ENCODE measurements around the gene GPRIN1.
"Not testable (repeated sequence)": the region's sequence is repeated elsewhere in the genome, so short reads cannot be mapped to it uniquely, and the experiment has no call there.

The GPRIN1 gene

DNA sequence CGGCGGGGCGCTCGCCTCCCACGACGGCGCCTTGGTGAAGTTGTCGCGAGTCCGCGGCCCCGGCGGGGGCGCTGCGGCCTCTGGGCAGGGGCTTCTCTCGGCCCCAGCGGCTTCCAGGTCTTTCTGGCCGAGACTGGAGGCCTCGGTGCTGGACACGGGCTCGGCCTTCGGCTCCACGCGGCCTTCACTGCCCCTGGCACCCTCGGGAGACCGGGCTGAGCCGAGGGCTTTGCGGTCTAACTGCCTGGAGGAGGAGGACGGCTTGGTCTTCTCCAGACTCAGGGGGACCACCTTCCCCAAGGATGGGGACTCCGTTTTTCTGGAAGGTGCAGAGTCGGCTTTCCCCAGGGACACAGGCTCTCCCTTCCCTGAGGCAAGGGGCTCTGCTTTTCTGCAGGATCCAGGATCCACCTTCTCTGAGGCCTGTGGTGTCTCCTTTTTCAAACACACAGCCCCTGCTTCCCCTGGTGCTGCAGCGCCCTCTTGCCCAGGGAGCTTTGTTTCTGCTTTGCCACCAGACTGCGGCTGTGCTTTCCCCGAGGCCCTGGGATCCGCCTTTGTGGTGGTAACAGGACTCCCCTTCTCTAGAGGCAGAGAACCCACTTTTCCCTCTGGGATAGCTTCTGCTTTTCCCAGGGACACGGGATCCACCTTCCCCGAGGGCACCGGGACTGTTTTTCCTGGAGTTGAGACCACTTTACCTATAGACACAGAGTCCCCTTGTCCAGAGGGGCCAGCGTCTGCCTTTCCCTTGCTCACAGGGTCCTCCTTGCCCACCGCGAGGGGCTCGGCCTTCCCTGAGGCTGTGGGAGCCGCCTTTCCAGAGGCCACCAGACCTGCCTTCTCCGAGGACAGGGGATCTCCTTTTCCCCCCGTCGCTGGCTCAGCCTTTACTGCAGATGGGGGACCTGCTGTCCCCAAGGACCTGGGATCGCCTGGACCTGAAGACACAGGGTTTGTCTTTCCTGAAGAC is 12.3 kb downstream of the GPRIN1 start:
- DNase-seq (ENCODE audit: low read depth in 2 of 2): no peak

GRCh38 chr5:176596689-176597416 is 13.1 kb downstream of the GPRIN1 start:
- DNase-seq (ENCODE audit: low read depth in 2 of 2): peak; percentile 37 to 48

- DNase-seq (ENCODE audit: low read depth in 2 of 2): no peak
These were observed 13.8 kb downstream of the GPRIN1 start for GRCh38 chr5:176596069-176596644.

GRCh38 chr5:176595386-176595943 is 14.5 kb downstream of the GPRIN1 start:
- DNase-seq (ENCODE audit: low read depth in 2 of 2): no peak

- DNase-seq (ENCODE audit: low read depth in 2 of 2): no peak
These were observed 15.4 kb downstream of the GPRIN1 start for GRCh38 chr5:176594554-176594953.

- DNase-seq (ENCODE audit: low read depth in 2 of 2): no peak
These were observed 16.6 kb downstream of the GPRIN1 start for GRCh38 chr5:176593273-176593869.

GRCh38 chr5:176592573-176592972 is 17.4 kb downstream of the GPRIN1 start:
- DNase-seq (ENCODE audit: low read depth in 2 of 2): no peak

DNA sequence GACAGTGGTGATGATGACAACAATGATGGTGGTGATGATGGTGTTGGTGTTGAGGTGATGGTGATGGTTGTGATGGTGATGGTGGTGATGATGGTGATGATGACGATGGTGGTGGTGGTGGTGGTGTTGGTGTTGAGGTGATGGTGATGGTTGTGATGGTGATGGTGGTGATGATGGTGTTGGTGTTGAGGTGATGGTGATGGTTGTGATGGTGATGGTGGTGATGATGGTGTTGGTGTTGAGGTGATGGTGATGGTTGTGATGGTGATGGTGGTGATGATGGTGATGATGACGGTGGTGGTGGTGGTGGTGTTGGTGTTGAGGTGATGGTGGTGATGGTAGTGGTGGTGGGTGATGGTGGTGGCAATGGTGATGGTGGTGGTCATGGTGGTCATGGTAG is 18.3 kb downstream of the GPRIN1 start:
- not testable (repeated sequence) for DNase-seq (ENCODE audit: low read depth in 2 of 2)

GRCh38 chr5:176590035-176590717 is 19.8 kb downstream of the GPRIN1 start:
- DNase-seq (ENCODE audit: low read depth in 2 of 2): no peak

DNA sequence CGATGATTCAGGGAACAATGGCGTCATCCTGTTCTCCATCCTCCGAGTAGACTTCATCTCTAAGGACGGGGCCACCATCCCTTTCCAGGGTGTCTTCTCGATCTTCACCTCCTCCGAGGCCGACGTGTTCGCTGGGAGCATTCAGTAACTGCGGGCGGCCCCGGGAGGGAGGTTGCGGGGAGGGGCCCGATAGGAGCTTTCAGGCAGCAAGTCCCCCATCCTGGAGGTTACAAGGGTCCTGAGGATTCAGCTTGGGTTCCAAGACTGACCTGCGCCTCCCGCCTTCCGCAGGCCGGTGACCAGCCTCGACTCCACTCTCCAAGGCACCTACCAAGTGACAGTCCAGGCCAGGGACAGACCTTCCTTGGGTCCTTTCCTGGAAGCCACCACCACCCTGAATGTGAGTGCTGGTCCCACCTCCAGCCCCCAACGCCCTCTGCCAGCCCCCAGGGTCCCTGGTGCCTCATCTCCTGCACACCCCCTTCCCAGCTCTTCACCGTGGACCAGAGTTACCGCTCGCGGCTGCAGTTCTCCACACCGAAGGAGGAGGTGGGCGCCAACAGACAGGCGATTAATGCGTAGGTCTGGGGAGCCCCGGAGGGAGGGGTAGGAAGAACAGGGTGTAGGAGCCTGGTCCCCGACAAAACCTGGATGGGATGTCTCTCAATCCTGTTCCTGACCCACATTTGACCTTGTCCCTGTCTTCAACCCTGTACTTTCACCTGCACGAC is 20.8 kb downstream of the GPRIN1 start:
- DNase-seq (ENCODE audit: low read depth in 2 of 2): no peak

DNA sequence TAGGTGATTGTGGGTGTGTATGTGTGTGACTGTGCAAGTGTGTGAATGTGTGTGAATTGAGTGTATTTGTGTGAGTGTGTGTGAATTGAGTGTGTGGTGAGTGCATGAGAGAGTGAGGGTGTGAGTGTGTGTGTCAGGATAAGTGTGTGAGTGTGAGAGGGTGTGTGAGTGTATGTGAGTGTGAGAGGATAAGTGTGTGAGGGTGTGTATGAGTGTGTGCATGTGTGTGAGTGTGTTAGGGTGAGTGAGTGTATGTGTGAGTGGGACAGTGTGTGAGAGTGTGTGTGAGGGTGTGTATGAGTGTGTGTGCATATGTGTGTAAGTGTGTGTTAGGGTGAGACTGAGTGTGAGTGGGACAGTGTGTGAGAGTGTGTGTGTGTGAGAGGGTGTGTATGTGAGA is 21.7 kb downstream of the GPRIN1 start:
- no peak for DNase-seq (ENCODE audit: low read depth in 2 of 2)

- no peak for DNase-seq (ENCODE audit: low read depth in 2 of 2)
These were observed 22.6 kb downstream of the GPRIN1 start for GRCh38 chr5:176587398-176587797.

GRCh38 chr5:176583076-176583475 is 26.9 kb downstream of the GPRIN1 start:
- DNase-seq (ENCODE audit: low read depth in 2 of 2): no peak

DNA sequence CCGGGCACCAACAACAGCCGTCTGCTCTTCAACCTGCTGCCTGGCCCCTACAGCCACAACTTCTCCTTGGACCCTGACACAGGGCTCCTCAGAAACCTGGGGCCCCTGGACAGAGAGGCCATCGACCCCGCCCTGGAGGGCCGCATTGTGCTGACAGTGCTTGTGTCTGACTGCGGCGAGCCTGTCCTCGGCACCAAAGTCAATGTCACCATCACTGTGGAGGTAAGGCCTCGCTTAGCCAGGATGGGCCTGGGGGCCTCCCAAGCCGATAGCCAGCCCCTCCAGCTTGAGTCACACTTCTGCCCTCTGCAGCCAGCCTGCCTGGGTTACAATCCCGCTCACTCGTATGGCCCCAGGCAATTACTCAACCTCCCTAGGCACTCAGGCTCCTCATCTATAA is 28.6 kb downstream of the GPRIN1 start:
- DNase-seq (ENCODE audit: low read depth in 2 of 2): no peak

- DNase-seq (ENCODE audit: low read depth in 2 of 2): no peak
These were observed 30.6 kb downstream of the GPRIN1 start for GRCh38 chr5:176579323-176579722.

DNA sequence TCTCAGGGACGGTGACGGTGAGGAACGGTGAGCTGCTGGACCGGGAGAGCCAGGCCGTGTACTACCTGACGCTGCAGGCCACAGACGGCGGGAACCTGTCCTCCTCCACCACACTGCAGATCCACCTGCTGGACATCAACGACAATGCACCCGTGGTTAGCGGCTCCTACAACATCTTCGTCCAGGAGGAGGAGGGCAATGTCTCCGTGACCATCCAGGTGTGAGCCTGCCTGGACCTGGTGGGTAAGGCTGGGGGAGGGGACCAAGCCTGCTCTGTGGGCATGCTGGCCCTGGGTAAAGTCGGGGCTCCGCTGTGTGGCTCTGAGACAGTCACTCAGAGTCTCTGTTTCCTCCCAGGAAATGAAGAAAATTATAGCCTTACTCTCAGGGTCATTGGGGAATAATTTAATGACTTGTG is 31.6 kb downstream of the GPRIN1 start:
- DNase-seq (ENCODE audit: low read depth in 2 of 2): no peak

DNA sequence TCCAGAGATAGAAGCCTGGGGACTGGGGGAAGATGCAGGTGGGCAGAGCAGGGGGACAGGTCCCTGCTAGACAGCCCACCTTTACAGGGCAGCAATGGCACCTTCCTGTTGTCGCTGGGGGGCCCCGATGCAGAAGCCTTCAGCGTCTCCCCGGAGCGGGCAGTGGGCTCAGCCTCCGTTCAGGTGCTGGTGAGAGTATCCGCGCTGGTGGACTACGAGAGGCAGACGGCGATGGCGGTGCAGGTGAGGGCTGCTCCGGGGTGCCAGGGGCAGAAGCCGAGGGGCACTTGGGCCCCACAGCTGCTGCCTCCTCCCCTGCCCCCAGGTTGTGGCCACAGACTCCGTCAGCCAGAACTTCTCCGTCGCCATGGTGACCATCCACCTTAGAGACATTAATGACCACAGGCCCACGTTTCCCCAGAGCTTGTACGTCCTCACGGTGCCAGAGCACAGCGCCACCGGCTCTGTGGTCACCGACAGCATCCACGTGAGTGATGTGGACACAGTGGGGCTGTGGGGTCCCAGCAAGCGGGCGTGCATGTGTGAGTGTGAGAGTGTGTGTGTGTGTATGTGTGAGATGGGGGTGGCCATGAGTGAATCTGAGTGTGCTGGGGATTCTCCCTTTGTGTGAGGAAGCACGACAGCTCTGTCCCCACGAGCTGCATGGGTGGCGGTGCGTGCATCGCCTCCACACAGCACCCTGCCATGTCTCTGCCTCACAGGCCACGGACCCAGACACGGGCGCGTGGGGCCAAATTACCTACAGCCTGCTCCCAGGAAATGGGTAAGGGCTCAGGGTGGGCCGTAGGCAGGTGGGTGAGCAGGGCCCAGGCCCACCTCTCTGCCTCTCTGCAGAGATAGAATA is 32.4 kb downstream of the GPRIN1 start:
- no peak for DNase-seq (ENCODE audit: low read depth in 2 of 2)

DNA sequence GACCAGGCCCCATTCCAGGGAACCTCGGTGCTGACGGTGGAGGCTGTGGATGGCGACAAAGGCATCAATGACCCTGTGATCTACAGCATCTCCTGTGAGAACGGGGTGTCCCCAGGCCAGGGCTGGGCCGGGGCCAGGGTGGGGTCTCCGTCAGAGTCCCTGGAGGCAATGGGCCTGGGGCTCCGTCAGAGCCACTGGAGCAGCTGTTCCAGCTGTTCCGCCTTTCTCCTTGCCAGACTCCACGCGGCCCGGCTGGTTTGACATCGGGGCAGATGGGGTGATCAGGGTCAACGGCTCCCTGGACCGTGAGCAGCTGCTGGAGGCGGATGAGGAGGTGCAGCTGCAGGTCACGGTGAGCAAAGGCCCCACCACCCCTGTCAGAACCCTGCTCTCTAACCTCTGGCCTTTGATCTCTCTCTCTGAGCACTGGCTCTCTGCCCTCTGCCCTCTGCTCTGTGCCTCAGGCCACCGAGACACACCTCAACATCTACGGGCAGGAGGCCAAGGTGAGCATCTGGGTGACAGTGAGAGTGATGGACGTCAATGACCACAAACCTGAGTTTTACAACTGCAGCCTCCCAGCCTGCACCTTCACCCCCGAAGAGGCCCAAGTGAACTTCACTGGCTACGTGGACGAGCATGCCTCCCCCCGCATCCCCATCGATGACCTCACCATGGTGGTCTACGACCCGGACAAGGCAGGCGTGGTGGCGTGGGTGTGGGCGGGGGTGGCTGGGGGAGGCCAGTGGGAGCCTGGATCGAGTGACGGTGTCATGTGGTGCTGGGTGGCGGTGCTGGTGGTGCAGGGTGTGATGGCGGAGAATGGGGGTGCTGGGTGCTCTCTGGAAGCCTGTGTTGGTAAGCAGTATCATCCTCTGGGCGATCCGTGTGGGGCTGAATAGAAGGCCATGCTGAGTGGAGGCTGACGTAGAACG is 34.2 kb downstream of the GPRIN1 start:
- no peak for DNase-seq (ENCODE audit: low read depth in 2 of 2)

Measured in stimulated activated CD4-positive, alpha-beta T cell treated with anti-CD3 and anti-CD28 coated beads, Interleukin-4, amount 100 ng/mL, for 48 hours (primary cell).